ENCODE results near the gene FNDC5.

FNDC5 gene

DNA sequence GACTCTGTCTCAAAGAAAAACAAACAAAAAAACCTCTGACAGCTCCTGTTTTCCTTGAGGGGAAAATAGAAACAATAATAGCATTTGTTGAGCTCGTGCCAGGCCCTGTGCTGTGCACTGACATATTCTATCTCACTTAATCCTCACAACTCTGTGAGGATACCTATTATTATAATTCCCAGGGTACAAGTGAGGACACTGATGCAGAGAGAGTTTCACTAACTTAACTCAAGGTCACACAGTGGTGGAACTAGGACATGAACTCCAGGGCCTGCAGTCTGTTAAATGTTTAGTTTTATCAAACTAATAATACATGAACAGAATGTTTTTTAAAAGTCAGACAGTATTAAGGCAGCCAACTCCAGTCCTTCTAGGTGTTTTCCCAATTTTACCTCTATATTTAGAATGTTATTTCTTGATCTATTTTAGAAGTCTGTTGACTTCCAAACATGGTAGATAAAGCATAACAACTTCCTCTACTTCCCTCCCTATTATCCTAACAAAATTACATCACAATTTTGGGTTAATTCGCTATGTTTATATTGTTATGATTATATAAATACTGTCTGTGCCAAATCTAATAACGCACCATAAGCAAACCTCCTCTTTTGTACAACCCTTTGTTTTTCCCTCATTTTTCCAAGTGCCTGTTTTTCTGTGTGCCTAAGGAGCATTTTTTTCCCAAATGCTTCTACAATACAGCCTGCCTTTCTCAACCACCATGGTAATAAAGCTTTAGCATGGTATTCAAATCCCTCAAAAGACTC lies 4.9 kb downstream of the FNDC5 start:
- DNase-seq (ENCODE audit: low spot score): no peak

DNA sequence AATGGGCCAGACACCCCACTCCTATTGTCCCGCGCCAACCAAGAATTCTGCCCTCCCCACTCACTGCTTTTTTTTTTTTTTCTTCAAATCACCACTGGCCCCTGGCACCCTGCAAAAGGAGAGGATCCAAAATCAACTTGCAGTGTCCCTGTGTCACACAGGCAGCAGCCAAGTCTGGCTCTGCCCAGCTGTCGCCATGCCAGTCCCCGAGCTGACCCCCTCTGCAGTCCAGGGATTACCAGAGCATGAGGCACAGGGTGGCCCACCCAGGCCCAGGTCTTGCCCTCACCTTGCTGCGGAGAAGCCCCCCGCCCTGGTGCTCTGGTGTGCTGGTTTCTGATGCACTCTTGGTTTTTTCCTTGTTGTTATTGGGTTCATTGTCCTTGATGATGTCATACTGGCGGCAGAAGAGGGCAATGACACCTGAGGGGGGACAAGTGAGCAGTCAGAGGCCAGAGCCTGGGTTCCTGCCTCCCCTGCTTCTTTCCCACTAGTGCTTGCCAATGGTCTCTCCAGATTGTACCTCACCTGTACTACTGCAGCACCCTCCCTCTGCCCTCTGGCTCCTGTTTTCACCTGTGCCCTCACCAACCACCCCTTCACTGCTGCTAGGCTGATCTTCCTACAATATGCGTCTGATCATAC lies 6.2 kb downstream of the FNDC5 start:
- no peak for DNase-seq (ENCODE audit: low spot score)

DNA sequence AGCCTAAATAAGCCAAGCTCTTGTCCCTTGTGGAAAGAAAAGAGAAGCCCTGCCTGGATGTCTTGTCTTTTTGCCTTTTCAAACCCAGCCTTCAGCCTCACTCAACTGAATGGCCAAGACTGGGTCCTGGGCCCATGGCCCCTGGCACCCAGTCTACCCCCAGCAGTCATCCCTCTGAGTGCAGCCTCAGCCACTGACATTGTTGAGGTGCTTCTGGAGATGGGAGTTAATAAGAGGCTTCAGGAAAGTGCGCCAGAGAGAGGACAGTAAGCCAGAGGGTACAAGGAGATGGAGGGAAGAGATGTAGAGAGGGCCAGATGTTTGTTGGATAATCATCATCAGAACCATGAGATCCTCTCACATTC lies 6.8 kb downstream of the FNDC5 start:
- DNase-seq (ENCODE audit: low spot score): no peak

DNA sequence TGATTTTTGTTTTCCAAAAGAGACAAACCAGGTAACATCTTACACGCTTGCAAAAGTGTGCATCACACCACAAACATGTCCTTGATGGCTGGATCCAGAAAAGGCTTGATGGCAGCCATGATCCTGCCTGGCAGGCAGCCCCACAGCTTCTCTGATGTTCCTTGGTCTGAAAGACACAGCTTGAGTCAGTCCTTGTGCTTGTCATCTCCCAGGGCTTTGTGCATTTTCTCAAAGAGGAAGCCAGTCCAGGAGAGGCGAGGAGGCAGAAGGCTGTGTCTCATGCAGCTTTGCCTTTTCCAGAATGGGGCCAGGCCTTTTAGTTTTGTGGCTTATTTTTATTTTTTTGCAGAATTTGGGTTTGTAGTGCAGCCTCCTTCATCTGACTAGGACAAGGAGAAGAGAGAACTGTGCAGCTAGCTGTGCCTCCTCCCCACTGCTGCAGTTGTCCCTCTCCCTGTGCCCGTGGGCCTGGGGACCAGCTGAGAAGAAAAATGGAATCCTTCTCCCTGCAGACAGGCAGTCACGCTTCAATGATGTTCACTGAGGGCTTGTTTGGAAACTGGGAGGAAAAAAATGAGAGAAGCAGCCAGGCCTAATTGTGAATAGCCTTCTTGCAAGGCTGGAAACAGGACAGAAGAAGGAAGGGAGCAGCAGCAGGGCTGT lies 7.4 kb downstream of the FNDC5 start:
- no peak for DNase-seq (ENCODE audit: low spot score)

DNA sequence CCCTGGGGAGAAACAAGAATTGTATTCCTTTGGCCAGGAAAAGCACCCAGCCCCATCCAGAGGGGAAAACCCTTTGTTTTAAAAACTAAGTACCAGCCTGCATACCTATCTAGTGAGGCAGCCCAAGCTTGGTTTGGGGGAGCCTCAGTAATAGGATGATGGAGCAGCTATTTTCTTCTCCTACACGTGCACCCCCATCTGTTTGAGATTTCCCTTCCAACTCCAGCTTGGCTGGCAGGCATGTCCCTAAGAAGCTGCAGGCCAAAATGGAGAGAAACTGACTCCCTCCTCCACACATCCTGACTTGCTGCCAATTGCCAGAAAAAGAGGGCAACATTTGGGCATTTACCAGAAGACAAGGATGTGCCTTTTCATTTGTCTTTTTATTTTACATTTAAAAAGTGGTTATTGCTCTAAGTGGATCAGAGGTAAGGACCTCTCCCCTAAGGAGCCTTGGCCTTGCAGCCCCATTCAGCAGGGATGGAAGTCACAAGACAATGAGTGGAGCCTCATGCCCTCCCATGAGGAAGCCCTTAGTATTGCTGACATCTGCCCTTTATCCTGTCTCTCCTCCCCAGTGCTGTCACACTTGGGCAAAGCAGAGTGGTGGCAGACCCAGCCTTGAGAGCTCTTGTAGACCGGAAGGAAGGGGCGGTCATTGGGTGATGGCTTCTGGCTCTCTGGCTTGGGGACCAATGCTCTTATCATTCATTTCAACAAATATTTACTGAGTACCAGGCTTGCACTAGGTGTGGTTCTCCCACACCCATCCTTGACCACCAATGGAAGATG lies 8.6 kb downstream of the FNDC5 start:
- no peak for DNase-seq (ENCODE audit: low spot score)

DNA sequence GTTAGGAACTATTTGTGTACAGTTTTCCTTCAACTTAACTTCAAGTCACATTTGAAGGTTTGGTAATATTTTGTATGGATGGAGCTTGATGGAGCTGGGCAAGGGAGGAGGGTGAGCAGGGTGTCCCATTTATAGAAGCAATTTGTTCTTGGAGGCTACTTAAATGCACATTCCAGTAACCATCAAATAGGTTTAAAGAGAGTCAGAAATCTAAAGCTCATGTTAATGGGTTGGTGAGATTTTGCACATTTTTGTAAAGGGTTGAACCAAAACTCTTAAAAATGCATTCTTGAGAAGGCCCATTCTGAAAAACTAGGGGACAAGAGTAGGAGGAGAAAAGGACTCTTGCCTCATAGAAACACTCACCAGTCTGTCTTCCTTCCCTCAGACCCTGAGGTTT lies 10.1 kb downstream of the FNDC5 start:
- DNase-seq (ENCODE audit: low spot score): no peak

DNA sequence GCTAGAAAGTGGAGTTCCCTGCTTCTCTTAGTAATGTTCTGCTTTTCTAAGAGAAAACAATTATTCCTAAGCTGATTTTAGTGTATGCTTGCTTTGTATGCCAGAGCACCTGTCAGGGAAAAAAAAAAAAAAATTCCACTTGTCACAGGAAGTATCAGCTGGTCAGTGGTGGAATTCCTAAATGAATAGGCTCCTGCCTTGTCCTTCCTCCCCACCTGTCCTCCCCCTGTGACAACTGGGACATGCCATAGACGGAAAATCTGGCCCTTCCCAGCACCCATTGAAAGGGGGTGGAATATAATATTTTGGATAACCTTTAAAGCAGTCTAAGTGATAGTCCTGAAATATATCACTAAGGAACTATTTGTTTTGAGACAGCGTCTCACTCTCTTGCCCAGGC lies 10.8 kb downstream of the FNDC5 start:
- no peak for DNase-seq (ENCODE audit: low spot score)

DNA sequence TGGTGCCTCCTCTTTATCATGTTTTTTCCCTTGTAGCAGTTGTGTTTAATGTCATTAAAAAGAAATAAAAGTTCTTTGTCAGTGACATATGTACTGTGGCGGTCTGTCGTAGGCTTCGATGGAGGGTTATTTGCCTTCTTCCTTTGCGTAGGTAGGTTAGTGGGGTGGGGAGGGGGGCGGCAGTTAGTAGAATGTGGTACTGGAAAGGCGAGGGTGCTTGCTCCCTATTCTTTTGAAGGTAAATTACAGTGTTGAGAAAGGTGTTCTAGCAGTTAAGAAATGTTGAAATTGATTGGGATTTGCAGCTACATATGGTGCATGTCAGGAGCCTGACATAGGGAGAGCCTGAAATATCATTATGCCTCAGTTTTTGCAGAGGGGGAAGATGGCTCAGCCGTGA lies 11.9 kb downstream of the FNDC5 start:
- DNase-seq (ENCODE audit: low spot score): no peak

DNA sequence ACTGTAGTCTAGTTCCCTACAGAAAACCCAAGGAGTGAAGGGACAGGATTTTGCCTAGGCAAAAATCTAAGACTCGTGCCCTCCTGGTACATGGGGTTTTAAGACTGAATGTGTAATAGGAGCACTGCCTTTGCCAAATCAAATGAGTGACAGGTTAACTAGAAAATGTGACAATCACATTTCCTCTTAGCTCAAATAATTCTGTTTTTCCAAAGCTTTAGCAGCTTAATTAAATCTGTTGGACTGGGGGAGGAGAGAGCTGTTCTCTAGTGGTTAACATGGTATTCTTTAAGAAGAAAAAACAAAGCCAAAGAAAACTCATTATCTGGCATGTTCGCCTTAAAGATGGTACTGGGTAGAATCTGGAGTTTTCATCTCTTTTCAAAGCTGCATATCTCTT lies 12.6 kb downstream of the FNDC5 start:
- no peak for DNase-seq (ENCODE audit: low spot score)

DNA sequence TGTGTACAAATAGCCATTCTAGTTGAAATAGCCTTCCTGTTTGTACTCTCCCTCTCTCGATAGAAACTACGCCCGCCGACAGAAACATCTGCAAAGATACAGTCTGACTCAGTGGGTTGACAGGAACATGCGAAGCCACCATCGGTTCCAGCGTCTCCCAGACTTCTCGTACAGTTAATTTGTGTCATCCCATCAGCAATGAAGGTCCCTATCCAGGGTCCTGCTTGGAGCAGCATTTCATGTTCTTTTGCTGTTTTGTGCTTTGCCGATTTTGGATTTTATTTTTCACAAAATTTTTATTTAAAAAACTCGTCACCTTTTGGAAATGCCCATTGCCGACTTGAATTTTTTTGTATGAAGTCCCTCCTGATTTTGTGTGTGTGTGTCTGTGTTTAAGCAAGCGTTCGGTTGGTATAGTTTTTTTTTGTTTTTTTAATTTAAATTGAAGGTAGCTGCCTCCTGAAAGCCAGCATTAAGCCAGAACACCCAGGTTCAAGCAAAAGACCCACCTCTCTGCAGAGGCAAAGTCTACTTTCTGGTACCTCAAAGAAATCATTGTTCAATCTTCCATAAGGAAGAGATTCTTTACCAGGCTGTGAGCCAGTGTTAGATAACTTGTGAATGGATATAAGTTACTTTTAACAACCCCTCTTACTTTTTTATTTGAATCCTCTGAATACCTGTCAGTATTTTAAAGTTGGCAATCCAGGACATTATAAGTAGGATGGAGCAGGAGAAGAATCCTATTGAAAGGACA lies 14.7 kb downstream of the FNDC5 start:
- DNase-seq (ENCODE audit: low spot score): no peak

DNA sequence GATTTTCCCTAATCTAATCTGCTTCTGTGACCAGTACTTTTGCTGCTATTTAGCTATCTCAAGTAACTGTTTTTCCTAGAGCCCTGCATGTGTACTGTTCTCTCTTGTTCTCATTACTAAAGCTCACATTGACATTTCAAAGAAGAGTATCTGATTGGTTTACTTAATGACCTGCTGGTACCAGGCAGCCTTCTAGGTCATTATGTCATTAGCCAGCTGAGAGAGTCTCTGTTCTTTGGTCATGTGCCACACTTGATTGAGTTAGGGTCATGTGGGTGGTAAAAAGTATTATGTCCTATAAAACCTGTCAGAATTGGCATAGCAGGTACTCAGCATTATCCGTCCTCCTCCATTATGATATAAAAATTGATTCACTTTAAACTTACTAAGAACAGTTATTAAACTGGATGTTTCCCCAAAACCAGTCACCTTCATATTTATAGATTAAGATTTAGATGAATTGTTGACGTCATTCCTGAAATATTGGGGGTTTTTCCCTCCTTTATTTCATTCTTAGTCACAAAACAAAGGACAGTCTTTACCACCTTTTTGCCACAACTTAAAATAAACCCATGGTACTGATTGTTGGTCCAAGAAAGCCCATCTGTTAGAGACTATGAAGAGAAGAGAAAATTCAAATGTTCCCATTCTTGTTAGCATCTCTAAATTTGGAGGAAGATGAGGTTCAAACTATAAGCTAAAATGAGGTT lies 22.2 kb downstream of the FNDC5 start:
- DNase-seq (ENCODE audit: low spot score): peak; percentile 80

DNA sequence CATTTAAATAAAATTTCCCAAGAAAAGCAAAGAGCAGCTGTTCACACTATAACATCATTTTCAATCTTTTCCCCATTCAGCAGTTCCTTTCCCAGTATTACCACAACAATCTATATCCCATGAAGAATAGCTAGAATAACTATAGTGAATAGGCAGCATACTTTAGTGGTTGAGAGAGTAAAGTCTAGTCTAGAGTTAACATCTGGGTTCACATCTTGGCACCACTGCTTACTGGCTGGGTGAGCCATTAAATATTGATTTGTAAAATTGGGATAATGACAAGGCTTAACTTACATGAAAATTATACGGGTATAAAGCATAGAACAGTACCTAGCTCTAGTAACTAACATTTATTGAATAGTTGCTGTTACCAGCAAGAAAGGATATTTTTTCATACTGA lies 38.8 kb downstream of the FNDC5 start:
- DNase-seq (ENCODE audit: low spot score): no peak

DNA sequence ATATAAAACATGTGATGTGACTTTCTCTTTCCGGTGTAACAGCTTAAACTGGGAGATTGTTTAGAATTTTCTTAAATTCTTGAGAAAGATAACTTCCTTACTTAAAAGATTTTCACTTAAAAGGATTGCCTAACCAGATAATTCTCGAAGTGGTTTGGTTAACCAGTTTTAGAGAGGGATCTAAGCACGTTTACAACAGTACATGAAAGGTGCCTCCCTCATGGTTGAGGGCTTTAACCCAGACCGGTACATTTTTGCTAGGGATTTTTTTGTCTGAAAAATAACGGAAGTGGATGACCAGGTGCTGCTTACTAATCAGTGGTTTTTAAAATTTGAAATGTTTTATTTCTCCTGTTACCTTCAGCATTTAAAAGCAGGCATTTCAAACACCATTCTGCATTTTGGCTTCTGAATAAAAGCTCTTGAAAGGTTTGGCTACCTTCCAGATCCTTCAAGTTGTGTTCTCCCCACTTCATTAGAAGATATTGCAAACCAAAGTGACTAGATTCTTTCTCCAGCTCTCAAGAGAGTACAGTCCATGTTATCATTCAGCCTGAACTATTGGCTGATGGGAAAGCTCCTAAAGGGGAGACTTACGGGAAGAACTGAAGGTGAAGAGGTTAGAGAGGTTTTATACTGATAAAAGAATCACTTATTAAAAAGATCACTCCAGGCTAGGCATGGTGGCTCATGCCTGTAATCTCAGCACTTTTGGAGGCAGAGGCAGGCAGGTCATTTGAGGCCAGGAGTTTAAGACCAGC lies 40.4 kb downstream of the FNDC5 start:
- DNase-seq (ENCODE audit: low spot score): no peak

DNA sequence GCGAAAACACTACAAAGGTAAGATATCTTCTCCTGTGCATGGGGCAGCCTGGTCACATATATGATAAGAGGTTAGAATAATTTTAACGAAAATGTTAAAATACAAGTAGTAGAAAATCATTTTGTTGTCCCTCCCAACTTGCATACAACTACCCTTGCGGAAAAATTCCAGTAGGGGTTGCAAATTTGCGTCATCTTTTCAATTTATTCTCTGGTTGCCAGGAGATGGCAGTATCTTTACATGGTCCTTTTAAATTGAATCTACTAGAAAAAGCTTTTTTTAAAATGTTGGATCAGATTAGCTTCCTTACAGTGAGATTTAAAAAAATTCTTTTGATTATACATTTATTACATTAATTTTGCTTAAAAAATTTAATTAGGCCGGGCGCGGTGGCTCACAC lies 42.4 kb downstream of the FNDC5 start:
- DNase-seq (ENCODE audit: low spot score): peak; percentile 21

DNA sequence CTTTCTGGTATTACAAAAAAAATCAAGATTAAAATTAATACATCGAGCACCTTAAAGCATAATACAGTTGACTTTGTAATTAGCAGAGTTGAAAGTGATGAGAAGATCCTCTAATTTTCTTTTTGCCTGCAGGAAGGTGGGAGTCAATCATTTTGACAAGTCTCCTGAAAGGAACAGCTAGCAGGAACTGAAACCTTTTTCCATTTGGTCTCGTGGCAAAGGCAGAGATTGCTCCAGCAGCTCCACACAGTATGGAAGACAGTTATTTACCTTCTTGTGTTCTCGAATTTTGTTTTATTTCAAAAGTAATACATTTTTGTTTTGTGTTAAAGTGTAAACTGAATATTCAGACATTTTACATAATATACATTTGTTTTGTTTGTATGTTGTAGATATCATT lies 45.5 kb downstream of the FNDC5 start:
- no peak for DNase-seq (ENCODE audit: low spot score)

DNA sequence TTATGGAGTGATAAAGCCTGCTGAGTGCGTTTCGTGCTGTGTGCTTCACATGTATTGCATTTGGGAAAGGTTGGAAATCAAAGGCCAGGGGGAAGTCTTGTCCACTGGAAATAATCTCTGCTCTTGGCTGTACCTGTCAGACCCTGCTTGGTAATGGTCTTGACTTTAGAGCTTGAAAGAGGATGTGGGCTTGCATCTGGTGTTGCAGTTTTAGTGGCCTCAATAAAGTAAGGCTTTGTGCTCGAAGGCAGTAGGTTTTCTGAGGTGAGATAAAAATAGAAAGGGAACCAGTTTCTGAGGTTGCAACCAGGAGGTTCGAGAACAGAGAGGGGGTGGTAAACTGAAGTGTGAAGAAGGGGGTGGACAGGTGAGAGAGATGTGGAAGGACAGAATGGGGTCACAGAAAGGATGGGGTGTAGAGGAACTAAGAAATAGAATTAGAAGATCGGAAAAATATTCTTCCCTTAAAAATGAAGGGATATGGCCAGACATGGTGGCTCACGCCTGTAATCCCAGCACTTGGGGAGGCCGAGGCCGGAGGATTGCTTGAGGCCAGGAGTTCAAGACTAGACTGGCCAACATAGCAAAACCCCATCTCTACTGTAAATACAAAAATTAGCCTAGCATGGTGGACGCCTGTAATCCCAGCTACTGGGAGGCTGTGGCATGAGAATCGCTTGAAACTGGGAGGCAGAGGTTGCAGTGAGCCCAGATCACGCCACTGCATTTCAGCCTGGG lies 51.7 kb downstream of the FNDC5 start:
- DNase-seq (ENCODE audit: low spot score): no peak

DNA sequence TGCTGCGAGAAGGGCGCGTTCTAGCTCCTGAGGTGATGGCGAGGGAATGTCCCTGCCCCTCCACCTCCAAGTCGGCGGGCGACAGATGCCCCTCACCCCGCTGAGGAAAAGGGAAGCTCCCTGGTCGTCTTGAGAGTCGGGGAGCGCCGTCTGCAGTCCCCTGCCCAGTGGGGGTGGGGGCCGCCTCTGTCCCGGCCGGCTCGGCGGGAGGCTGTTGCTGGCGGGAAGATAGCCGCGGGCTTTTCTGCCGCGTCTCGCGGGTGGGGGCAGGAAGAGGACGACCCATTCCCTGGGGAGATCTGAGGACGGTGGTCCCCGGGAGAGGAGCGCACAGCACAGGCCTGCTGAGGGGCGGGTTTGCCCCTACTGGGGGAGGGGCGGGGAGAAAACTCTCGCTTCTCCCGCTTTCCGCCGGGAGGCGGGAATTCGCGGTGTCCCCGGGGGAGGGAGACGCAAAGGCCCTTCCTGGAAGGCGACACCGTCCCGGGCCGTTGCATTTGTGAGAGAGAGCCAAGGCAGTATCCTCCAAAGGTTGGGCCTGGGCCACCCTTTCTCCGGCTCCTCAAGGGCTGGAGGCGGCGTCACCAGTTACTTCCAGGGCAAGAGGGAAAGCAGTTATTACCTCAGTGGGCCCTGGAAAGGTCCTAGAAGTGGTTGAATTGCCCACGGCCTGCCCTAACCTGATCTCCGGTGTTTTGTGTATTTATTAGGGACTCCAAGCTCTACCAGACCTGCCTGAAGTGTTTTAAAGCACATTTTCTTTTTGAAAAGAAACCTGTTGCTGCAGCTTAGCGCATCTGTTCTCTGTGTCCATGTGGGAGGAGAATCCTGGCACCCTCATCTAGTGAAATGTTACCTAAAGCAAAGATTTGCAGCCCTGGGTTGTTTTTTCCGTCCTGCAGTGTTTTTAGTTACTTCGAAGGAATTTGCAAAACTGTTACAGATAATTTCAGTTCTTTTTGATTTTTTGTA lies 52.6 kb downstream of the FNDC5 start:
- DNase-seq (ENCODE audit: low spot score): peak; percentile 84

DNA sequence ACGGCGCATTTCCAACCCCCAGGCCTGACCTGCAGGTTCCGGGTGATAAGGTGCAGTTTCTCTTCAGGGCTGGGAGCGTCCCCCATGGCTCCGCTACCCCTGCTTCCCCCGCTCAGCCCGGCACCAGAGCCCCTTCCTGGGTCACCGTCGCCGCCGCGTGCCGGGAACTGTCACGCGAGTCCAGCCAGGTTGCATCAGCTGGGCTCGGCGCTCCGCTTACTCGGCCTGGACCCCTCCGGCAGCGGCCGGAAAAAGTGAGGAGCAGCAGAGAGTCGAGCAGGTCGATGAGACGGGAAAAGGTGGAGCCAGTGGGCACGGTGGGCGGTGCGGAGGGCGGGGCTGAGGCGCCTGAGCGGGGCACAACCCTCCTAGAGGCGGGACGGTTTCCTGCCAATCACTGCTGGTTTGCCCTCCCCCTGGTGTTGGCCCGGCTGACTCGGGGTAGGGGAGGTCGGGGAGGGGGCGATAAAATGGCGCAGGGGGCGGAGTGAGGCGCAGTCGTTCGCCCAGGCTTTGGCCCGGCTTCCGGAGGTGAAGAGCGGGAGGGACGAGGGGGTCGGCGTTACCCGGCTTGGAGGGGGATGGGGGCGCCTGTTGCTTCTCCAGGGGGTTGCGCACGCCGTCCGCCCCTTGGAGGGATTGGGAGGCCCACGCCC lies 53.4 kb downstream of the FNDC5 start, which contains the start of the genes S100PBP and YARS1:
S100PBP (plus strand) TSS at position 495 of the 656 bp plus-strand sequence. CDS start 8,447 bp downstream, outside the sequence.
YARS1 (minus strand) TSS at position 200 of the 656 bp plus-strand sequence; CDS start at position 86, 114 bp downstream.
- DNase-seq (ENCODE audit: low spot score): peak; percentile 97
